Measurements from ENCODE around the gene BACH2.

BACH2 gene

GRCh38 chr6:90297867-90298381 lies 1.3 kb upstream of the BACH2 start:
- H3K27me3 ChIP-seq (ENCODE audit: control insufficient read depth, insufficient read depth, low read length): peaks cover 56% of the 10 kb centered on the region
- no peaks in the 10 kb centered on the region for H3K36me3 ChIP-seq (ENCODE audit: control insufficient read depth, insufficient read depth, low read length)
- H3K9ac ChIP-seq (ENCODE audit: low read length): no peak overlapping the region
- peaks cover 8% of the 10 kb centered on the region for H3K4me1 ChIP-seq (ENCODE audit: control insufficient read depth, insufficient read depth, low read length)
- H3K4me3 ChIP-seq (ENCODE audit: low read length): no peak overlapping the region
- no peaks in the 10 kb centered on the region for H3K9me3 ChIP-seq (ENCODE audit: control insufficient read depth, low read length)

GRCh38 chr6:90297115-90297866 lies 648 bp upstream of the BACH2 start:
- Histone ChIP-seq H3K9ac (ENCODE audit: low read length) (peak overlapping the region; percentile 34), H3K9me3 (ENCODE audit: control insufficient read depth, low read length) (no peaks in the 10 kb centered on the region), H3K4me1 (ENCODE audit: control insufficient read depth, insufficient read depth, low read length) (peaks cover 8% of the 10 kb centered on the region), H3K4me3 (ENCODE audit: low read length) (no peak overlapping the region), H3K27me3 (ENCODE audit: control insufficient read depth, insufficient read depth, low read length) (peaks cover 61% of the 10 kb centered on the region), H3K36me3 (ENCODE audit: control insufficient read depth, insufficient read depth, low read length) (no peaks in the 10 kb centered on the region)

- H3K4me3 ChIP-seq (ENCODE audit: low read length): no peak overlapping the region
- peaks cover 56% of the 10 kb centered on the region for H3K27me3 ChIP-seq (ENCODE audit: control insufficient read depth, insufficient read depth, low read length)
- peaks cover 8% of the 10 kb centered on the region for H3K4me1 ChIP-seq (ENCODE audit: control insufficient read depth, insufficient read depth, low read length)
- H3K9me3 ChIP-seq (ENCODE audit: control insufficient read depth, low read length): no peaks in the 10 kb centered on the region
- peak overlapping the region; percentile 59 for H3K9ac ChIP-seq (ENCODE audit: low read length)
- H3K36me3 ChIP-seq (ENCODE audit: control insufficient read depth, insufficient read depth, low read length): no peaks in the 10 kb centered on the region
These were observed 746 bp downstream of the BACH2 start for GRCh38 chr6:90295854-90296340.

- peak overlapping the region; percentile 59 for H3K9ac ChIP-seq (ENCODE audit: low read length)
- no peaks in the 10 kb centered on the region for H3K9me3 ChIP-seq (ENCODE audit: control insufficient read depth, low read length)
- H3K4me3 ChIP-seq (ENCODE audit: low read length): peak overlapping the region; percentile 38
- no peaks in the 10 kb centered on the region for H3K36me3 ChIP-seq (ENCODE audit: control insufficient read depth, insufficient read depth, low read length)
- peaks cover 53% of the 10 kb centered on the region for H3K27me3 ChIP-seq (ENCODE audit: control insufficient read depth, insufficient read depth, low read length)
- H3K4me1 ChIP-seq (ENCODE audit: control insufficient read depth, insufficient read depth, low read length): peaks cover 8% of the 10 kb centered on the region
These were observed 1.4 kb downstream of the BACH2 start for GRCh38 chr6:90294989-90295853.

GRCh38 chr6:90294614-90294988 lies 2.0 kb downstream of the BACH2 start:
- no peaks in the 10 kb centered on the region for H3K36me3 ChIP-seq (ENCODE audit: control insufficient read depth, insufficient read depth, low read length)
- no peaks in the 10 kb centered on the region for H3K9me3 ChIP-seq (ENCODE audit: control insufficient read depth, low read length)
- peaks cover 50% of the 10 kb centered on the region for H3K27me3 ChIP-seq (ENCODE audit: control insufficient read depth, insufficient read depth, low read length)
- peaks cover 8% of the 10 kb centered on the region for H3K4me1 ChIP-seq (ENCODE audit: control insufficient read depth, insufficient read depth, low read length)
- no peak overlapping the region for H3K4me3 ChIP-seq (ENCODE audit: low read length)
- H3K9ac ChIP-seq (ENCODE audit: low read length): no peak overlapping the region

- Histone ChIP-seq H3K9ac (ENCODE audit: low read length) (no peak overlapping the region), H3K36me3 (ENCODE audit: control insufficient read depth, insufficient read depth, low read length) (no peaks in the 10 kb centered on the region), H3K4me1 (ENCODE audit: control insufficient read depth, insufficient read depth, low read length) (peaks cover 8% of the 10 kb centered on the region), H3K9me3 (ENCODE audit: control insufficient read depth, low read length) (no peaks in the 10 kb centered on the region), H3K27me3 (ENCODE audit: control insufficient read depth, insufficient read depth, low read length) (peaks cover 50% of the 10 kb centered on the region), H3K4me3 (ENCODE audit: low read length) (no peak overlapping the region)
These were observed 2.6 kb downstream of the BACH2 start for GRCh38 chr6:90294008-90294511.

- no peak overlapping the region for H3K4me3 ChIP-seq (ENCODE audit: low read length)
- H3K9ac ChIP-seq (ENCODE audit: low read length): no peak overlapping the region
- peaks cover 8% of the 10 kb centered on the region for H3K4me1 ChIP-seq (ENCODE audit: control insufficient read depth, insufficient read depth, low read length)
- H3K36me3 ChIP-seq (ENCODE audit: control insufficient read depth, insufficient read depth, low read length): no peaks in the 10 kb centered on the region
- peaks cover 48% of the 10 kb centered on the region for H3K27me3 ChIP-seq (ENCODE audit: control insufficient read depth, insufficient read depth, low read length)
- H3K9me3 ChIP-seq (ENCODE audit: control insufficient read depth, low read length): no peaks in the 10 kb centered on the region
These were observed 3.2 kb downstream of the BACH2 start for GRCh38 chr6:90293319-90293953.

- Histone ChIP-seq H3K9me3 (ENCODE audit: control insufficient read depth, low read length) (no peaks in the 10 kb centered on the region), H3K4me1 (ENCODE audit: control insufficient read depth, insufficient read depth, low read length) (peaks cover 8% of the 10 kb centered on the region)
These were observed 5.1 kb downstream of the BACH2 start for GRCh38 chr6:90291565-90291964.

GRCh38 chr6:90290811-90291420 lies 5.7 kb downstream of the BACH2 start:
- Histone ChIP-seq H3K4me1 (ENCODE audit: control insufficient read depth, insufficient read depth, low read length) (peaks cover 7% of the 10 kb centered on the region), H3K9ac (ENCODE audit: low read length) (no peak overlapping the region), H3K4me3 (ENCODE audit: low read length) (no peak overlapping the region), H3K9me3 (ENCODE audit: control insufficient read depth, low read length) (no peaks in the 10 kb centered on the region), H3K36me3 (ENCODE audit: control insufficient read depth, insufficient read depth, low read length) (no peaks in the 10 kb centered on the region), H3K27me3 (ENCODE audit: control insufficient read depth, insufficient read depth, low read length) (peaks cover 31% of the 10 kb centered on the region)

More at GRCh38 chr6:90291565-90291964, 5.1 kb downstream of the BACH2 start:
- Histone ChIP-seq H3K27me3 (ENCODE audit: control insufficient read depth, insufficient read depth, low read length) (peaks cover 33% of the 10 kb centered on the region), H3K4me3 (ENCODE audit: low read length) (no peak overlapping the region), H3K36me3 (ENCODE audit: control insufficient read depth, insufficient read depth, low read length) (no peaks in the 10 kb centered on the region), H3K9ac (ENCODE audit: low read length) (no peak overlapping the region)

- H3K27me3 ChIP-seq (ENCODE audit: control insufficient read depth, insufficient read depth, low read length): peaks cover 21% of the 10 kb centered on the region
- H3K4me3 ChIP-seq (ENCODE audit: low read length): no peak overlapping the region
- H3K9ac ChIP-seq (ENCODE audit: low read length): no peak overlapping the region
- H3K9me3 ChIP-seq (ENCODE audit: control insufficient read depth, low read length): no peaks in the 10 kb centered on the region
- H3K4me1 ChIP-seq (ENCODE audit: control insufficient read depth, insufficient read depth, low read length): no peaks in the 10 kb centered on the region
- H3K36me3 ChIP-seq (ENCODE audit: control insufficient read depth, insufficient read depth, low read length): no peaks in the 10 kb centered on the region
These were observed 6.7 kb downstream of the BACH2 start for GRCh38 chr6:90289902-90290301.

- Histone ChIP-seq H3K9ac (ENCODE audit: low read length) (no peak overlapping the region), H3K27me3 (ENCODE audit: control insufficient read depth, insufficient read depth, low read length) (peaks cover 9% of the 10 kb centered on the region), H3K36me3 (ENCODE audit: control insufficient read depth, insufficient read depth, low read length) (no peaks in the 10 kb centered on the region), H3K4me3 (ENCODE audit: low read length) (no peak overlapping the region), H3K4me1 (ENCODE audit: control insufficient read depth, insufficient read depth, low read length) (no peaks in the 10 kb centered on the region), H3K9me3 (ENCODE audit: control insufficient read depth, low read length) (no peaks in the 10 kb centered on the region)
These were observed 8.2 kb downstream of the BACH2 start for GRCh38 chr6:90288404-90288803.
